Measurements from ENCODE around the gene SCAMP1.

Gene SCAMP1

GRCh38 chr5:78527054-78527859, 166.8 kb downstream of the SCAMP1 start:
- DNase-seq (ENCODE audit: extremely low spot score): no peak
- TF ChIP-seq, protein P1, sequence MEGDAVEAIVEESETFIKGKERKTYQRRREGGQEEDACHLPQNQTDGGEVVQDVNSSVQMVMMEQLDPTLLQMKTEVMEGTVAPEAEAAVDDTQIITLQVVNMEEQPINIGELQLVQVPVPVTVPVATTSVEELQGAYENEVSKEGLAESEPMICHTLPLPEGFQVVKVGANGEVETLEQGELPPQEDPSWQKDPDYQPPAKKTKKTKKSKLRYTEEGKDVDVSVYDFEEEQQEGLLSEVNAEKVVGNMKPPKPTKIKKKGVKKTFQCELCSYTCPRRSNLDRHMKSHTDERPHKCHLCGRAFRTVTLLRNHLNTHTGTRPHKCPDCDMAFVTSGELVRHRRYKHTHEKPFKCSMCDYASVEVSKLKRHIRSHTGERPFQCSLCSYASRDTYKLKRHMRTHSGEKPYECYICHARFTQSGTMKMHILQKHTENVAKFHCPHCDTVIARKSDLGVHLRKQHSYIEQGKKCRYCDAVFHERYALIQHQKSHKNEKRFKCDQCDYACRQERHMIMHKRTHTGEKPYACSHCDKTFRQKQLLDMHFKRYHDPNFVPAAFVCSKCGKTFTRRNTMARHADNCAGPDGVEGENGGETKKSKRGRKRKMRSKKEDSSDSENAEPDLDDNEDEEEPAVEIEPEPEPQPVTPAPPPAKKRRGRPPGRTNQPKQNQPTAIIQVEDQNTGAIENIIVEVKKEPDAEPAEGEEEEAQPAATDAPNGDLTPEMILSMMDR (IDR thresholded peaks at IDR 0.05; ENCODE audit: control extremely low read depth, extremely low read depth, low read depth, missing control alignments): no peak
- ChIA-PET POLR2A (no interaction called here), CTCF (interaction anchor here (1.2 to 1.9 kb wide), 2 partner anchors 9 to 11 kb away, joined by 5 to 7 read pairs; no protein-coding TSS in a partner anchor)

DNA sequence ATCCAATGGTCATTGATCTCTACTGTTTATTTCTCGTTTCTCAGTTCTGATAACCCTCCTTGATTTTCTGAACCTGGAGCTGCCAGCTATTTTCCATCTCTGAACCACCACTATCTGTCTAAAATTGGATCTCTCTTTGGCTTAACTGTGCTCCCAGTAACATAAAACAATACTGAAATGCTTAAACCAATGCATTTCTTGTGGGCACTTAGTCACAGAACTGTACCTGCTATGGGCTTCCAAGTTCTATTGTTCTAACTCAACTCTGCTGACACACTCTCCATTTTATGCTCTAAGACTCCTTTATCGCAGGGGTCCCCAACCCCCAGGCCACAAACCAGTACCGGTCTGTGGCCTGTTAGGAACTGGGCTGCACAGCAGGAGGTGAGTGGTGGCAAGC, 167.5 kb downstream of the SCAMP1 start:
- DNase-seq (ENCODE audit: extremely low spot score): no peak
- TF ChIP-seq, protein P1 (IDR thresholded peaks at IDR 0.05; ENCODE audit: control extremely low read depth, extremely low read depth, low read depth, missing control alignments): no peak
- ChIA-PET CTCF (interaction anchor here (1.2 to 1.9 kb wide), 3 partner anchors 10 to 23 kb away, joined by 3 to 7 read pairs (median 5); no protein-coding TSS in a partner anchor), POLR2A (no interaction called here)

All from GM10248 (cell line).